WTC11 (cell line): Measurements from ENCODE around the gene KLHDC1. TPM values are rescaled to one million over a fixed set of nuclear protein-coding genes. Genes with fewer than 3 reads are reported as not detected.
"Not testable (repeated sequence)": the region's sequence is repeated elsewhere in the genome, so short reads cannot be mapped to it uniquely, and the experiment has no call there.

ENCODE experiments used
- ATAC-seq: fragments of 200-7000 bp; cut with Tn5 transposase; 2 replicates; pipeline ENCODE4 v1.10.0; 2021; ENCODE audit warnings: mild to moderate bottlenecking, moderate library complexity
- CTCF ChIA-PET: fragments of 300-600 bp; sonication (Branson Sonifier 250); formaldehyde crosslinking; loops from one replicate; lab custom pipeline; 2021; ENCODE audit warnings: antibody characterized with exemption; lab: Charles Lee
- POLR2A ChIA-PET: fragments of 350-600 bp; sonication (Branson Sonifier 250); formaldehyde crosslinking; loops from one replicate; lab custom pipeline; 2021; ENCODE audit warnings: antibody characterized with exemption; lab: Charles Lee
- DNase-seq: peaks from one replicate; pipeline ENCODE4 v3.0.0; 2021; ENCODE audit warnings: low spot score
- H3K27ac Mint-ChIP-seq: 2 replicates; pipeline ENCODE4 v1.8.0; 2021; ENCODE audit warnings: mixed read lengths
- H3K27me3 Mint-ChIP-seq: 2 replicates; pipeline ENCODE4 v1.8.0; 2021; ENCODE audit warnings: low read depth, mild to moderate bottlenecking, moderate library complexity, mixed read lengths
- H3K36me3 Mint-ChIP-seq: 2 replicates; pipeline ENCODE4 v1.8.0; 2021; ENCODE audit warnings: mixed read lengths
- H3K4me1 Mint-ChIP-seq: 2 replicates; pipeline ENCODE4 v1.8.0; 2022; ENCODE audit warnings: mixed read lengths
- H3K4me3 Mint-ChIP-seq: 2 replicates; pipeline ENCODE4 v1.8.0; 2021; ENCODE audit warnings: mild to moderate bottlenecking, moderate library complexity, mixed read lengths
- H3K9me3 Mint-ChIP-seq: 2 replicates; pipeline ENCODE4 v1.8.0; 2021; ENCODE audit warnings: mixed read lengths
- CDX4 ChIP-seq: fragments of 250-450 bp; sonication (Bioruptor Pico); IDR thresholded peaks from 2 replicates; pipeline ENCODE4 v1.9.0; 2021; ENCODE audit warnings: moderate library complexity, mild to moderate bottlenecking, inconsistent platforms, borderline replicate concordance
- CREB1 ChIP-seq: sonication (generic); formaldehyde crosslinking; IDR thresholded peaks from 2 replicates; pipeline ENCODE4 v1.8.0; 2023; ENCODE audit warnings: mild to moderate bottlenecking, missing genetic modification reagents
- ESRRA ChIP-seq: sonication (generic); formaldehyde crosslinking; IDR thresholded peaks from 2 replicates; pipeline ENCODE4 v1.8.1; 2022; ENCODE audit warnings: mild to moderate bottlenecking, missing genetic modification reagents, borderline replicate concordance
- FOXP1 ChIP-seq: sonication (generic); formaldehyde crosslinking; IDR thresholded peaks from 2 replicates; pipeline ENCODE4 v1.8.0; 2022; ENCODE audit warnings: missing genetic modification reagents, mild to moderate bottlenecking, moderate library complexity, borderline replicate concordance
- GABPB1 ChIP-seq: sonication (generic); formaldehyde crosslinking; IDR thresholded peaks from 2 replicates; pipeline ENCODE4 v1.8.1; 2023; ENCODE audit warnings: mild to moderate bottlenecking, missing genetic modification reagents
- GRHL2 ChIP-seq: fragments of 250-450 bp; sonication (Bioruptor Pico); IDR thresholded peaks from 2 replicates; pipeline ENCODE4 v1.8.0; 2022; ENCODE audit warnings: mild to moderate bottlenecking, moderate library complexity; ENCODE audit not compliant: insufficient replicate concordance, severe bottlenecking
- GTF2I ChIP-seq: fragments of 250-450 bp; sonication (Bioruptor Pico); conservative IDR thresholded peaks from 2 replicates; pipeline ENCODE4 v1.4.0; 2021; ENCODE audit warnings: mild to moderate bottlenecking
- IRF2 ChIP-seq: sonication (generic); formaldehyde crosslinking; IDR thresholded peaks from 2 replicates; pipeline ENCODE4 v1.8.0; 2022; ENCODE audit warnings: low read depth, missing genetic modification reagents, borderline replicate concordance
- JUN ChIP-seq: sonication (generic); formaldehyde crosslinking; IDR thresholded peaks from 2 replicates; pipeline ENCODE4 v1.8.0; 2023; ENCODE audit warnings: mild to moderate bottlenecking, missing genetic modification reagents
- NFE2L1 ChIP-seq: sonication (generic); formaldehyde crosslinking; IDR thresholded peaks from 2 replicates; pipeline ENCODE4 v1.8.1; 2023; ENCODE audit warnings: missing genetic modification reagents
- SMAD4 ChIP-seq: sonication (generic); formaldehyde crosslinking; IDR thresholded peaks from 2 replicates; pipeline ENCODE4 v1.8.0; 2022; ENCODE audit warnings: mild to moderate bottlenecking, missing genetic modification reagents
- TP53 ChIP-seq: sonication (generic); formaldehyde crosslinking; IDR thresholded peaks from 2 replicates; pipeline ENCODE4 v1.8.1; 2023; ENCODE audit warnings: mild to moderate bottlenecking, missing genetic modification reagents
- ZNF396 ChIP-seq: fragments of 250-450 bp; sonication (Bioruptor Pico); IDR thresholded peaks from 2 replicates; pipeline ENCODE4 v1.8.0; 2021; ENCODE audit warnings: mild to moderate bottlenecking, moderate library complexity, borderline replicate concordance
- total RNA-seq: library from RNA; stranded (reverse); gene quantifications from 3 replicates; pipeline ENCODE4 v1.2.3, GENCODE V29; 2021
- TF ChIP-seq, protein P1 (sequence below): sonication (generic); formaldehyde crosslinking; IDR thresholded peaks from 2 replicates; pipeline ENCODE4 v1.8.0; 2023; ENCODE audit warnings: missing genetic modification reagents
- TF ChIP-seq, protein P2 (sequence below): sonication (generic); formaldehyde crosslinking; conservative IDR thresholded peaks from 2 replicates; pipeline ENCODE4 v1.8.1; 2023; ENCODE audit warnings: mild to moderate bottlenecking, low read depth, missing genetic modification reagents, moderate library complexity

The KLHDC1 gene
- total RNA-seq, 1 experiment from 2014 or later: not detected

DNA sequence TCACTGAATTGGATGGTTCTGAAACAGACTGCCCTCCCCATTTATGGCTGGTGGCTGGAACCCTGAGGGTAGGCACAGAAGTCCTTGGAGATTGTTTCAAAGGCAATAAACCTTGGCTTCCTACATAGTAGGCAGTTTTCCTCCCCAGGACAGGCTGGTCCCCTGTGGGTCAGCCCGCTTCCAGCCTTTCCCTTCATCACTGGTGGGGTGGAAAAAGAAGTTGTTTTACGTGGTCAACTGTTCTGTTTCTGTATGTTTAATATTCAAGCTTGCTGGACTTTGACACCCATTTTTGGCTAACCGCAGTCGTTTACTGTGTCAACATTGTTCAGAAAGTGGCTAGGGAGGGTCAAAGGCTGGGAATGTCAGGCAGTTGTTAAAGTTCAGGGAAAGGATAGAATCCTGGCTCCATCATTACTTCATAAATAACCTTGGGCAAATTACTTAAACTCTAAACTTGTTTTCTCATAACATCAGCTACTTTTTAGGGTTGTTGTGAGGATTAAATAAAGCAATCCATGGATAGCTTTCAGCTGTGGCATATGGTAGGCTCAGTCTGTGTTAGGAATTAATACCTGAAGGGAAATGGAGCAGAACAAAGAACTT, 77.4 kb downstream of the KLHDC1 start:
- peak; percentile 16; the same call in 1 of the 2 replicates for TF ChIP-seq GABPB1 (CRISPR knock-in tag)
- TF ChIP-seq, protein P1, sequence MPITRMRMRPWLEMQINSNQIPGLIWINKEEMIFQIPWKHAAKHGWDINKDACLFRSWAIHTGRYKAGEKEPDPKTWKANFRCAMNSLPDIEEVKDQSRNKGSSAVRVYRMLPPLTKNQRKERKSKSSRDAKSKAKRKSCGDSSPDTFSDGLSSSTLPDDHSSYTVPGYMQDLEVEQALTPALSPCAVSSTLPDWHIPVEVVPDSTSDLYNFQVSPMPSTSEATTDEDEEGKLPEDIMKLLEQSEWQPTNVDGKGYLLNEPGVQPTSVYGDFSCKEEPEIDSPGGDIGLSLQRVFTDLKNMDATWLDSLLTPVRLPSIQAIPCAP (CRISPR knock-in tag): no peak
- Mint-ChIP-seq H3K27me3 (no peaks in the 10 kb centered on the region), H3K27ac (peak overlapping the region; percentile 35), H3K36me3 (peaks cover 6% of the 10 kb centered on the region), H3K4me1 (peaks cover 24% of the 10 kb centered on the region), H3K9me3 (no peaks in the 10 kb centered on the region), H3K4me3 (no peak overlapping the region)
- POLR2A ChIA-PET: no interaction called here
- no peak for DNase-seq
- no peak for ATAC-seq
- CTCF ChIA-PET: interaction anchor here (3.1 kb wide), 1 partner anchor 136 kb away, joined by 23 read pairs; no protein-coding TSS in a partner anchor

GRCh38 chr14:49771691-49772090, 78.8 kb downstream of the KLHDC1 start:
- not testable (repeated sequence) for DNase-seq, H3K36me3 Mint-ChIP-seq, ATAC-seq, H3K27me3 Mint-ChIP-seq, H3K4me3 Mint-ChIP-seq, H3K9me3 Mint-ChIP-seq, H3K27ac Mint-ChIP-seq
- POLR2A ChIA-PET: interaction anchor here (0.7 kb wide), 1 partner anchor 85 kb away, joined by 3 read pairs; no protein-coding TSS in a partner anchor
- H3K4me1 Mint-ChIP-seq: peaks cover 22% of the 10 kb centered on the region
- CTCF ChIA-PET: interaction anchor here (0.7 kb wide), 1 partner anchor 138 kb away, joined by 3 read pairs; no protein-coding TSS in a partner anchor

DNA sequence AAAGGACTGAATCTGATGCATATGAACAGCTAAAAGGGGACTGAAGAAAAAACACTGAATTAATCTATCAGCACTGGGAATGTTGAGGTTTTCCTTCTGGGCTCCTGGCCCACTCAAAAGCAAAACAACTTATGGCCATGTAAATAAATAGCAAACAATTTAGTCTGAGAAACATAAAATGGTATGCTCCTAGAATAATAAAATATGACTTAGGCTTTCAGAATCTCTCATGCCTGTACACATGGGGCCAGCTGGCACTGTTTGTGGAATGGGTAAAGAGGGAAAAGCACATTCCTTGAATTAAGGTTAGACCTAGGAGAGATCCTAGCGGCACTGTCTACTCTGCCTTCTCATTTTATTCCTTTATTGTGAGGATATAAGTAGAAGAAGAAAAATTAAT, 81.2 kb downstream of the KLHDC1 start:
- Mint-ChIP-seq H3K27me3 (no peaks in the 10 kb centered on the region), H3K27ac (no peak overlapping the region), H3K4me3 (no peak overlapping the region), H3K36me3 (peaks cover 25% of the 10 kb centered on the region), H3K4me1 (peaks cover 16% of the 10 kb centered on the region), H3K9me3 (no peaks in the 10 kb centered on the region)
- no peak for DNase-seq
- POLR2A ChIA-PET: interaction anchor here (0.7 kb wide), 1 partner anchor 140 kb away, joined by 3 read pairs; no protein-coding TSS in a partner anchor
- CTCF ChIA-PET: interaction anchor here (0.6 kb wide), 2 partner anchors 350 to 1563 kb away, joined by 3 read pairs; no protein-coding TSS in a partner anchor
- no peak for TF ChIP-seq GRHL2
- no peak for ATAC-seq

- Mint-ChIP-seq H3K27me3 (no peaks in the 10 kb centered on the region), H3K4me1 (no peaks in the 10 kb centered on the region), H3K4me3 (no peak overlapping the region), H3K36me3 (peaks cover 59% of the 10 kb centered on the region), H3K9me3 (no peaks in the 10 kb centered on the region), H3K27ac (no peak overlapping the region)
- TF ChIP-seq CREB1 (CRISPR knock-in tag): no peak
- TF ChIP-seq GRHL2: no peak
- TF ChIP-seq GTF2I (CRISPR knock-in tag): no peak
- no peak for TF ChIP-seq SMAD4 (CRISPR knock-in tag)
- TF ChIP-seq FOXP1: no peak
- no peak for TF ChIP-seq CDX4 (CRISPR knock-in tag)
- no peak for TF ChIP-seq TP53 (CRISPR knock-in tag)
- no peak for TF ChIP-seq IRF2 (CRISPR knock-in tag)
- TF ChIP-seq NFE2L1: no peak
- ChIA-PET CTCF (no interaction called here), POLR2A (no interaction called here)
- DNase-seq (no peak), ATAC-seq (no peak)
Measured at GRCh38 chr14:49778421-49778820, 85.5 kb downstream of the KLHDC1 start.

DNA sequence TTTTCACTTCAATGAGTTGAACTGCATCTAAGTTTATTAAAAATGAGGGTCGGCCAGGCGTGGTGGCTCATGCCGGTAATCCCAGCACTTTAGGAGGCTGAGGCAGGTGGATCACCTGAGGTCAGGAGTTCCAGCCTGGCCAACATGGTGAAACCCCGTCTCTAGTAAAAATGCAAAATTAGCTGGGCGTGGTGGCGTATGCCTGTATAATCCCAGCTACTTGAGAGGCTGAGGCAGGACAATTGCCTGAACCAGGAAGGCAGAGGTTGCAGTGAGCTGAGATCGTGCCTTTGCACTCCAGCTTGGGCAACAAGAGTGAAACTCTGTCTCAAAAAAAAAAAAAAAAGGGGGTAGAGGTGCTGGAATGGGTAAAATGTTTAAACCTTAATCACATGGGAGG, 88.1 kb downstream of the KLHDC1 start:
- DNase-seq, CTCF ChIA-PET, H3K27ac Mint-ChIP-seq, H3K4me3 Mint-ChIP-seq, H3K9me3 Mint-ChIP-seq, H3K27me3 Mint-ChIP-seq, H3K4me1 Mint-ChIP-seq, ATAC-seq, POLR2A ChIA-PET: not testable (repeated sequence)
- peaks cover 71% of the 10 kb centered on the region for H3K36me3 Mint-ChIP-seq

- POLR2A ChIA-PET: no interaction called here
- DNase-seq: no peak
- Mint-ChIP-seq H3K9me3 (no peaks in the 10 kb centered on the region), H3K36me3 (peaks cover 80% of the 10 kb centered on the region), H3K4me1 (no peaks in the 10 kb centered on the region), H3K27me3 (no peaks in the 10 kb centered on the region), H3K27ac (no peak overlapping the region), H3K4me3 (no peak overlapping the region)
- no peak for ATAC-seq
- CTCF ChIA-PET: no interaction called here
- no peak for TF ChIP-seq ZNF396 (CRISPR knock-in tag)
- TF ChIP-seq JUN (CRISPR knock-in tag): no peak
- no peak for TF ChIP-seq ESRRA (CRISPR knock-in tag)
- TF ChIP-seq, protein P2, sequence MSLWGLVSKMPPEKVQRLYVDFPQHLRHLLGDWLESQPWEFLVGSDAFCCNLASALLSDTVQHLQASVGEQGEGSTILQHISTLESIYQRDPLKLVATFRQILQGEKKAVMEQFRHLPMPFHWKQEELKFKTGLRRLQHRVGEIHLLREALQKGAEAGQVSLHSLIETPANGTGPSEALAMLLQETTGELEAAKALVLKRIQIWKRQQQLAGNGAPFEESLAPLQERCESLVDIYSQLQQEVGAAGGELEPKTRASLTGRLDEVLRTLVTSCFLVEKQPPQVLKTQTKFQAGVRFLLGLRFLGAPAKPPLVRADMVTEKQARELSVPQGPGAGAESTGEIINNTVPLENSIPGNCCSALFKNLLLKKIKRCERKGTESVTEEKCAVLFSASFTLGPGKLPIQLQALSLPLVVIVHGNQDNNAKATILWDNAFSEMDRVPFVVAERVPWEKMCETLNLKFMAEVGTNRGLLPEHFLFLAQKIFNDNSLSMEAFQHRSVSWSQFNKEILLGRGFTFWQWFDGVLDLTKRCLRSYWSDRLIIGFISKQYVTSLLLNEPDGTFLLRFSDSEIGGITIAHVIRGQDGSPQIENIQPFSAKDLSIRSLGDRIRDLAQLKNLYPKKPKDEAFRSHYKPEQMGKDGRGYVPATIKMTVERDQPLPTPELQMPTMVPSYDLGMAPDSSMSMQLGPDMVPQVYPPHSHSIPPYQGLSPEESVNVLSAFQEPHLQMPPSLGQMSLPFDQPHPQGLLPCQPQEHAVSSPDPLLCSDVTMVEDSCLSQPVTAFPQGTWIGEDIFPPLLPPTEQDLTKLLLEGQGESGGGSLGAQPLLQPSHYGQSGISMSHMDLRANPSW (CRISPR knock-in tag): no peak
Measured at GRCh38 chr14:49783394-49784014, 90.6 kb downstream of the KLHDC1 start.
